H1 (cell line): ENCODE measurements around the gene MRPS6.

Experiments used
- CREB1 ChIP-seq: IDR thresholded peaks from 2 replicates; pipeline ENCODE4 v1.6.1; 2012; ENCODE audit warnings: inconsistent platforms
- CTCF ChIP-seq, 3 experiments: IDR thresholded peaks; 1 replicate in 2 of 3; 2 replicates in 1 of 3; pipeline versions ENCODE4 v1.5.1 to v1.6.1; 2011; ENCODE audit warnings: low read length in 3 of 3, mild to moderate bottlenecking in 3 of 3, inconsistent platforms in 2 of 3, low read depth in 1 of 3, moderate library complexity in 1 of 3; ENCODE audit not compliant: insufficient read depth in 1 of 3; ENCODE audit errors: control extremely low read depth in 1 of 3
- EZH2 ChIP-seq: fragments of 200-600 bp; sonication (generic); IDR thresholded peaks from 2 replicates; pipeline ENCODE4 v1.7.1; 2012; ENCODE audit warnings: low read depth, mild to moderate bottlenecking, moderate library complexity, low read length, inconsistent platforms; ENCODE audit not compliant: severe bottlenecking
- GTF2F1 ChIP-seq: IDR thresholded peaks from 2 replicates; pipeline ENCODE4 v1.6.1; 2012; ENCODE audit warnings: low read depth, low read length, improper control_type of control experiment, borderline replicate concordance
- POU5F1 ChIP-seq: IDR thresholded peaks from 2 replicates; pipeline ENCODE4 v1.6.1; 2011; ENCODE audit warnings: low read depth, mild to moderate bottlenecking, low read length, moderate library complexity
- SP2 ChIP-seq: IDR thresholded peaks from 2 replicates; pipeline ENCODE4 v1.6.1; 2012; ENCODE audit warnings: mild to moderate bottlenecking, low read length, inconsistent platforms
- SRF ChIP-seq: IDR thresholded peaks from 2 replicates; pipeline ENCODE4 v1.6.1; 2011; ENCODE audit warnings: mild to moderate bottlenecking, low read depth, low read length, moderate library complexity
- TAF7 ChIP-seq: optimal IDR thresholded peaks from 2 replicates; pipeline ENCODE3; 2011; ENCODE audit warnings: low read depth, mild to moderate bottlenecking, inconsistent platforms, low read length, moderate library complexity, borderline replicate concordance
- TCF12 ChIP-seq: IDR thresholded peaks from 2 replicates; pipeline ENCODE4 v1.6.1; 2011; ENCODE audit warnings: low read depth, mild to moderate bottlenecking, low read length

GRCh38 chr21:34078915-34079314, 5.5 kb downstream of the MRPS6 start:
- TF ChIP-seq TAF7 = no peak
- TF ChIP-seq TCF12 = no peak
- TF ChIP-seq CTCF (IDR thresholded peaks at IDR 0.05; ENCODE audit: control extremely low read depth in 1 of 3, insufficient read depth in 1 of 3, low read depth in 1 of 3, low read length in 3 of 3) = no peak
- no peak for TF ChIP-seq POU5F1
- TF ChIP-seq EZH2 = no peak
- no peak for TF ChIP-seq SP2
- TF ChIP-seq CREB1 = no peak
- no peak for TF ChIP-seq SRF
- TF ChIP-seq GTF2F1 = no peak
